Neural progenitor cell (in vitro differentiated cells): Measurements from ENCODE around the gene GLP2R. TPM values are rescaled to one million over a fixed set of nuclear protein-coding genes. Genes with fewer than 3 reads are reported as not detected.

ENCODE experiments used
- DNase-seq: peaks from one replicate; pipeline ENCODE4 v3.0.0-alpha.2; 2016; ENCODE audit warnings: low spot score
- H2AFZ ChIP-seq: fragments of 200-600 bp; sonication (generic); replicated peaks from 2 replicates; pipeline ENCODE4 v1.6.1; 2016; ENCODE audit warnings: antibody characterized with exemption
- H3F3A ChIP-seq: fragments of 200-600 bp; sonication (generic); 2 replicates; pipeline ENCODE4 v1.6.1; 2016; ENCODE audit warnings: antibody characterized with exemption, low read depth
- H3K27ac ChIP-seq: fragments of 200-600 bp; sonication (generic); 2 replicates; pipeline ENCODE4 v1.5.1; 2016; ENCODE audit warnings: mild to moderate bottlenecking
- H3K27me3 ChIP-seq: fragments of 200-600 bp; sonication (generic); 2 replicates; pipeline ENCODE4 v1.6.1; 2016; ENCODE audit warnings: mild to moderate bottlenecking, moderate library complexity
- H3K36me3 ChIP-seq: fragments of 200-600 bp; sonication (generic); 2 replicates; pipeline ENCODE4 v1.5.1; 2016
- H3K4me1 ChIP-seq: fragments of 200-600 bp; sonication (generic); 2 replicates; pipeline ENCODE4 v1.6.1; 2016; ENCODE audit warnings: mixed run types
- H3K4me2 ChIP-seq: fragments of 200-600 bp; sonication (generic); 2 replicates; pipeline ENCODE4 v1.6.1; 2016
- H3K4me3 ChIP-seq: fragments of 200-600 bp; sonication (generic); 2 replicates; pipeline ENCODE4 v1.5.1; 2016
- H3K79me2 ChIP-seq: fragments of 200-600 bp; sonication (generic); 2 replicates; pipeline ENCODE4 v1.6.1; 2016; ENCODE audit warnings: low read depth
- H3K9ac ChIP-seq: fragments of 200-600 bp; sonication (generic); 2 replicates; pipeline ENCODE4 v1.6.1; 2016
- H3K9me3 ChIP-seq: fragments of 200-600 bp; sonication (generic); 2 replicates; pipeline ENCODE4 v1.5.1; 2016; ENCODE audit warnings: low read depth
- H4K20me1 ChIP-seq: fragments of 200-600 bp; sonication (generic); 2 replicates; pipeline ENCODE4 v1.6.1; 2016; ENCODE audit warnings: low read depth
- H3K27ac Mint-ChIP-seq: 3 replicates; pipeline ENCODE4 v1.8.0; 2021; ENCODE audit warnings: mixed read lengths
- H3K27me3 Mint-ChIP-seq: 2 replicates; pipeline ENCODE4 v1.8.0; 2022; ENCODE audit warnings: low read depth, mild to moderate bottlenecking, inconsistent platforms, moderate library complexity, mixed read lengths; ENCODE audit not compliant: insufficient read depth
- H3K36me3 Mint-ChIP-seq: 3 replicates; pipeline ENCODE4 v1.8.0; 2021; ENCODE audit warnings: mixed read lengths
- H3K4me1 Mint-ChIP-seq: 3 replicates; pipeline ENCODE4 v1.8.0; 2021; ENCODE audit warnings: mixed read lengths
- H3K4me3 Mint-ChIP-seq: 3 replicates; pipeline ENCODE4 v1.8.0; 2021; ENCODE audit warnings: mild to moderate bottlenecking, moderate library complexity, mixed read lengths
- H3K9me3 Mint-ChIP-seq: 3 replicates; pipeline ENCODE4 v1.8.0; 2020; ENCODE audit warnings: mixed read lengths
- EZH2 ChIP-seq: fragments of 200-600 bp; sonication (generic); IDR thresholded peaks from 2 replicates; pipeline ENCODE4 v1.6.1; 2017; ENCODE audit warnings: antibody characterized with exemption, mild to moderate bottlenecking, moderate library complexity
- EZH2phosphoT487 ChIP-seq: fragments of 200-600 bp; sonication (generic); IDR thresholded peaks from 2 replicates; pipeline ENCODE4 v1.6.1; 2017; ENCODE audit warnings: antibody characterized with exemption
- total RNA-seq: library from RNA; depleted of rRNA; stranded (reverse); fragments of >200 nt; gene quantifications from 2 replicates; pipeline ENCODE4 v1.2.3, GENCODE V29; 2015; ENCODE audit warnings: low replicate concordance
- TF ChIP-seq, protein P1 (sequence below): fragments of 200-600 bp; sonication (generic); IDR thresholded peaks from 2 replicates; pipeline ENCODE4 v1.5.1; 2017; ENCODE audit warnings: antibody characterized with exemption, mild to moderate bottlenecking

The GLP2R gene
- total RNA-seq, 1 donor from 2014 or later = not detected

DNA sequence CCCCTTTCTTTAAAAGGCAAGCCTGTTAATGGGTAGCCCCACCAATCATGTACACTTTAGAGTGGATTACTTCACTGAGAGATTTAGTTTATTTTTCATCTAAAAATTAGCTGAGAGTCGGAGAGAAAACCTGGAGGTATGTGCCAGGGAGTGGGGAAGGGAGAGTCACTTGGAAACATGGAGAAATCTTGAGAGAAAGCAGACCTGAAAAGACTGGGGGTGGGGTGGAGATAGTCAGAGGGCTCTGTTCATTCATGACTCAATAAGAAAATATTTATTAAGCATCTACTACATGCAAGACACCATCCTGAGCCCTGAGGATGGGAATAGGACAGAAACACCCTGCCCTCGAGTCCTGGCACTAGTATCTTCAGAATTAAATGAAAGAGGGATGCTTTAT, 106.8 kb downstream of the GLP2R start:
- no peaks in the 10 kb centered on the region for H4K20me1 ChIP-seq
- Mint-ChIP-seq H3K27ac (no peak overlapping the region), H3K36me3 (peaks cover 2% of the 10 kb centered on the region), H3K27me3 (peaks cover 4% of the 10 kb centered on the region), H3K9me3 (no peaks in the 10 kb centered on the region), H3K4me3 (no peak overlapping the region), H3K4me1 (peaks cover 10% of the 10 kb centered on the region)
- peaks cover 11% of the 10 kb centered on the region for H3K4me1 ChIP-seq
- H3K27me3 ChIP-seq = no peaks in the 10 kb centered on the region
- no peaks in the 10 kb centered on the region for H3K79me2 ChIP-seq
- DNase-seq = no peak
- H3K36me3 ChIP-seq = no peaks in the 10 kb centered on the region
- H3K4me3 ChIP-seq = no peak overlapping the region
- H3K9ac ChIP-seq = no peak overlapping the region
- H3F3A ChIP-seq = no peaks in the 10 kb centered on the region
- TF ChIP-seq, protein P1, sequence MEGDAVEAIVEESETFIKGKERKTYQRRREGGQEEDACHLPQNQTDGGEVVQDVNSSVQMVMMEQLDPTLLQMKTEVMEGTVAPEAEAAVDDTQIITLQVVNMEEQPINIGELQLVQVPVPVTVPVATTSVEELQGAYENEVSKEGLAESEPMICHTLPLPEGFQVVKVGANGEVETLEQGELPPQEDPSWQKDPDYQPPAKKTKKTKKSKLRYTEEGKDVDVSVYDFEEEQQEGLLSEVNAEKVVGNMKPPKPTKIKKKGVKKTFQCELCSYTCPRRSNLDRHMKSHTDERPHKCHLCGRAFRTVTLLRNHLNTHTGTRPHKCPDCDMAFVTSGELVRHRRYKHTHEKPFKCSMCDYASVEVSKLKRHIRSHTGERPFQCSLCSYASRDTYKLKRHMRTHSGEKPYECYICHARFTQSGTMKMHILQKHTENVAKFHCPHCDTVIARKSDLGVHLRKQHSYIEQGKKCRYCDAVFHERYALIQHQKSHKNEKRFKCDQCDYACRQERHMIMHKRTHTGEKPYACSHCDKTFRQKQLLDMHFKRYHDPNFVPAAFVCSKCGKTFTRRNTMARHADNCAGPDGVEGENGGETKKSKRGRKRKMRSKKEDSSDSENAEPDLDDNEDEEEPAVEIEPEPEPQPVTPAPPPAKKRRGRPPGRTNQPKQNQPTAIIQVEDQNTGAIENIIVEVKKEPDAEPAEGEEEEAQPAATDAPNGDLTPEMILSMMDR = no peak
- TF ChIP-seq EZH2phosphoT487 (no peak), EZH2 (no peak)
- no peak overlapping the region for H3K27ac ChIP-seq
- no peak overlapping the region for H2AFZ ChIP-seq
- H3K9me3 ChIP-seq = no peaks in the 10 kb centered on the region
- H3K4me2 ChIP-seq = no peak overlapping the region

DNA sequence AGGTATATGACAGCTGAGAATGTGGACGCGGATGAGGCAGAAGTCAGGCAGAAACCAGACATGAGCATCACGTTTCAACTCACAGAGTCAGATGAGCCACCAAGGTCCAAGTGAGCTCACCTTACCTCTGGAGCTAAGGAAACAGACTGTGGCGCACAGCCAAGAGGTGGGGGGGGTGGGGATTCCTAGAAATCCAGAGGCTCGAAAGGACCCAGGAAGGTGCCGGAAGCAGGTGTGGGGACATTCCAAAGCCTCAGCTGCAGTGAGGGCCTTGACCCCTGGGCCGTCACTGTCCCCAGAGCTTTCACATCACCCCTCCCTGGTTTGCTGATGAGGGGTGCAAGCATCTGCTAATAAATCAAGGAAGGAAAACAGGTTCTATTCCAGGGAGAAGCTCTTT, 108.6 kb downstream of the GLP2R start:
- Mint-ChIP-seq H3K27ac (no peak overlapping the region), H3K4me1 (peaks cover 3% of the 10 kb centered on the region), H3K27me3 (peaks cover 4% of the 10 kb centered on the region), H3K9me3 (no peaks in the 10 kb centered on the region), H3K4me3 (no peak overlapping the region), H3K36me3 (peaks cover 2% of the 10 kb centered on the region)
- Histone ChIP-seq H3F3A (no peaks in the 10 kb centered on the region), H3K4me3 (no peak overlapping the region), H2AFZ (no peak overlapping the region), H3K9me3 (no peaks in the 10 kb centered on the region), H3K9ac (no peak overlapping the region), H3K79me2 (no peaks in the 10 kb centered on the region), H3K27me3 (no peaks in the 10 kb centered on the region), H4K20me1 (no peaks in the 10 kb centered on the region), H3K4me1 (peaks cover 11% of the 10 kb centered on the region), H3K4me2 (no peak overlapping the region), H3K36me3 (no peaks in the 10 kb centered on the region), H3K27ac (no peak overlapping the region)
- DNase-seq = no peak
- TF ChIP-seq, protein P1 = no peak
- no peak for TF ChIP-seq EZH2phosphoT487
- no peak for TF ChIP-seq EZH2

DNA sequence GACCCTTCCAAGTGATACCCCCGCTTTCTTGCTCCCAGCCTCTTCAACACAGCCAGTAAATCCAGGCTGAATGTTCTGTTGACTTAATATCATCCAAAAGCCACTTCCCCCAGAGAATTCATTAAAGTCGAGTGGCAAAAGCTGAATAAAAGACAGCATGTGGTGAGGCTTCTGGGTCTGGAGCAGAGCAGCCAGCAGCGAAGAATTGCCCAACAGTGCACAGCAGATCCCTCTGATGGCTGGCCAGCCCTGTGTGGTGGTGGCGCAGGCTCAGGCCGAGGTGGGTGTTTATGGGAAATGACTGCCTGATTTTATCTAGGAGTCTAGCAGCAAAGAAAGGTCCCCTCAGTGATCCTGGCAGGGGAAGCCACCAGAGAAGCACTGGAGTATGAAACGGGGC, 109.7 kb downstream of the GLP2R start:
- Histone ChIP-seq H4K20me1 (no peaks in the 10 kb centered on the region), H3K27ac (no peak overlapping the region), H3K36me3 (no peaks in the 10 kb centered on the region), H3K9me3 (no peaks in the 10 kb centered on the region), H3F3A (no peaks in the 10 kb centered on the region), H3K4me1 (peaks cover 11% of the 10 kb centered on the region), H3K27me3 (no peaks in the 10 kb centered on the region), H3K4me2 (no peak overlapping the region), H3K9ac (no peak overlapping the region), H3K79me2 (no peaks in the 10 kb centered on the region), H3K4me3 (no peak overlapping the region), H2AFZ (no peak overlapping the region)
- Mint-ChIP-seq H3K9me3 (no peaks in the 10 kb centered on the region), H3K36me3 (peaks cover 6% of the 10 kb centered on the region), H3K4me1 (peaks cover 3% of the 10 kb centered on the region), H3K27ac (peak overlapping the region; percentile 88), H3K4me3 (no peak overlapping the region), H3K27me3 (peaks cover 6% of the 10 kb centered on the region)
- no peak for DNase-seq
- TF ChIP-seq, protein P1 = no peak
- TF ChIP-seq EZH2 (no peak), EZH2phosphoT487 (no peak)
